ENCODE results near the gene LRBA.

- TF ChIP-seq EP300 (IDR thresholded peaks at IDR 0.05) (no peak), POLR2A (IDR thresholded peaks at IDR 0.05) (no peak), CTCF (IDR thresholded peaks at IDR 0.05) (no peak)
Measured at GRCh38 chr4:150781191-150781590, 233.9 kb downstream of the LRBA start.

Data from ovary (tissue), 3 donors.